Measurements from ENCODE around the gene HDAC4. TPM values are rescaled to one million over a fixed set of nuclear protein-coding genes. Genes with fewer than 3 reads are reported as not detected.

Gene HDAC4
- polyA plus RNA-seq, 6 donors from 2014 or later, result 1.5 to 6.8 (median 2.8) TPM; not detected in 1

DNA sequence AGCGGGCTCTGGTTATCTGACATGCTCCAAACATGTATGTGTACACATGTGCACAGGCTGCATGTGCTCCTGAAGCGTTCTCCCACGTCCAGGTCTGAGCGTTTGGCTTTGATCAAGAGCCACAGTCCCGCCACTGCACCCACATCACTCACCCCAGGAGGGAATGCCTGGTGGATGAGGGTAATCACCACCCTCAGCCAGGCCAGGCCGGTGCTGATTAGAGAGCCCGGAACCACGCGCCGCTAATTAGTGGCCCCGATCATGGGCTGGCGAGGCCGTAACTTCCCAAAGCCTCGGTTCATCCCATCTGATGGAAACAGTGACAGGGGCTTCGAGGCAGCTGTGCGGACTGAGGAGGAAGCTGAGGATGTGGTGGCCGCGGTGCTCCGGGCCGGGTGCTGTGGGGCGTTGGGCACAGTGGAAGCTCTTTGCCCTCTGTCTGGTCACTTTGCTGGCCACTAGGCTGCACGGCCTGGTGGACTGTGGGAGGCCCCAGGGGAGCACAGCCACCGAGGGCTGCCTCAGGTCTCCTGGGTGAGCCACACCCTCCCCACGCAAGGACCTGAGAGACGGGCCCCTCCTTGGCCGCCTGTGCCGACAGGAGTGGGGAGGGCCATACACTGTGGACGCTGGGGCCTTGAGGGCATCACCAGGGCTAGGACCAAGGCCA lies 333.5 kb downstream of the HDAC4 start:
- H3K4me3 Mint-ChIP-seq, result no peak overlapping the region
- no peaks in the 10 kb centered on the region for H3K27me3 Mint-ChIP-seq
- H3K36me3 Mint-ChIP-seq, result peaks cover 8 to 9% of the 10 kb centered on the region in 2 donors
- no peak overlapping the region for H3K27ac Mint-ChIP-seq
- no peaks in the 10 kb centered on the region for H3K9me3 Mint-ChIP-seq
- ATAC-seq (ENCODE audit: low read depth in 2 of 2) (no peak), DNase-seq (no peak)
- H3K4me1 Mint-ChIP-seq, result no peaks in the 10 kb centered on the region

DNA sequence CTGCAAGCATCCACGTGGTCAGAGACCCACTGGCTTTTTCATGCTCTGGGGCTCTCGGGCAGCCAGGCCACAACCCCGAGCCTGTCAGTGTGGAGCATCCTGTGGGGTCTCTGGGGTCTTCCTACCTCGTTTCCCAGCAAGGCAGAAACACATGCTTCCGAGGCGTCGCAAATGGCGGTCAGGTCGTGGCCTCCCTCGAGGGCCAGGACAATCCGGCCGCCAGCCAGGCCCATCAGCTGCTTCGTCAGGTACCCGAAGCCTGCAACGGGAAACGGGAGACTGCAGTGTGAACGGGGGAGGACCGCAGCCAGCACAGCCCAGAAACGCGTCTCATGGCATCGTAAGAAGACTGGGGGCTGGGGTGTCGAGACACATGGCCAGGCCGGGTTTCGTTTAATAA lies 334.2 kb downstream of the HDAC4 start:
- H3K27ac Mint-ChIP-seq, result no peak overlapping the region
- ATAC-seq (ENCODE audit: low read depth in 2 of 2) (no peak), DNase-seq (no peak)
- no peak overlapping the region for H3K4me3 Mint-ChIP-seq
- H3K36me3 Mint-ChIP-seq, result peaks cover 2% of the 10 kb centered on the region in 2 donors
- H3K27me3 Mint-ChIP-seq, result no peaks in the 10 kb centered on the region
- no peaks in the 10 kb centered on the region for H3K9me3 Mint-ChIP-seq
- no peaks in the 10 kb centered on the region for H3K4me1 Mint-ChIP-seq

DNA sequence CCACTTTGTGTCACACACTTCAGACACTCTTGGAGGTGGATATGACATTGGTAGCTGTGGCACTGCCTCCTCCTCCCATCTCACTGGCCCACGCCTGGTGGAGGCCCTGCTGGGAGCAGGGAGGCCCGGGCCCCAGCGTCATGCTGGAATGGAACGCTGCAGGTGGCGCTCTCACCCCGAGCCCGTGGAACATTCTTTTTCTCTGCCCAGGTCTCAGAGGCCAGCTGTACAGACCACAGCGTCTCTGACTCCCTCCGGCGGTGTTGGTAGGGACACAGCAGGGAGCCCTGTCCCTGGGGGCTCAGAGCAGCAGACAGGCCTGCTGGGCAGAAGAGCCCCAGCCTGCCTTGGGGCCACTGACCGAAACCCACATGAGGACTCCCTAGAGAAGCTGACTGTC lies 334.9 kb downstream of the HDAC4 start:
- no peak overlapping the region for H3K27ac Mint-ChIP-seq
- no peak overlapping the region for H3K4me3 Mint-ChIP-seq
- no peaks in the 10 kb centered on the region for H3K9me3 Mint-ChIP-seq
- H3K27me3 Mint-ChIP-seq, result no peaks in the 10 kb centered on the region
- DNase-seq (no peak), ATAC-seq (ENCODE audit: low read depth in 2 of 2) (no peak)
- H3K36me3 Mint-ChIP-seq, result peaks cover 0 to 5% of the 10 kb centered on the region in 2 donors
- peaks cover 0 to 5% (median 0%) of the 10 kb centered on the region in 3 donors for H3K4me1 Mint-ChIP-seq

DNA sequence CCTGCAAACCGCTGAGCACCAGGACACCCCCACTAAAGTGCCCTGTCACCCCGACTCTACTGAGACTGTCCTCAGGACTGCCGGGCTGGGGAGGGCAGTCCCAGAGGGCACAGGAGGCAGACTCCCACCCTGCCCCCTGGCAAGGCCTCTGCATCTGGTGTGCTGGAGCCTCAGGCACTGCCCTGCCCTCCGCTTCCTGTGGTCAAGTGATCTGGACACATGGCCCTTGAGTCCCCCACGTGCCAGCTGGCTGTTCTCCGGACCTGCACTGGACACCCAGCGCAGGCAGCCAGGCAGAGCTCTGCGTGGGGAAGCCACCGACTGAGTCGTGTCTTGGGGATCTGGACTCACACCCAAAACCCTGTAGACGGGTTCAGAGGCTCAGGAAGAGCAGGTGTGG lies 335.3 kb downstream of the HDAC4 start:
- no peak overlapping the region for H3K27ac Mint-ChIP-seq
- H3K9me3 Mint-ChIP-seq, result no peaks in the 10 kb centered on the region
- ATAC-seq (ENCODE audit: low read depth in 2 of 2), result no peak

GRCh38 chr2:239064891-239065290 lies 335.9 kb downstream of the HDAC4 start:
- no peak overlapping the region for H3K27ac Mint-ChIP-seq
- no peaks in the 10 kb centered on the region for H3K9me3 Mint-ChIP-seq

More for the DNA sequence above, 335.3 kb downstream of the HDAC4 start:
- no peak overlapping the region for H3K4me3 Mint-ChIP-seq
- no peak for DNase-seq
- peaks cover 0 to 8% of the 10 kb centered on the region in 2 donors for H3K36me3 Mint-ChIP-seq
- H3K27me3 Mint-ChIP-seq, result no peaks in the 10 kb centered on the region
- peaks cover 0 to 6% (median 0%) of the 10 kb centered on the region in 3 donors for H3K4me1 Mint-ChIP-seq

DNA sequence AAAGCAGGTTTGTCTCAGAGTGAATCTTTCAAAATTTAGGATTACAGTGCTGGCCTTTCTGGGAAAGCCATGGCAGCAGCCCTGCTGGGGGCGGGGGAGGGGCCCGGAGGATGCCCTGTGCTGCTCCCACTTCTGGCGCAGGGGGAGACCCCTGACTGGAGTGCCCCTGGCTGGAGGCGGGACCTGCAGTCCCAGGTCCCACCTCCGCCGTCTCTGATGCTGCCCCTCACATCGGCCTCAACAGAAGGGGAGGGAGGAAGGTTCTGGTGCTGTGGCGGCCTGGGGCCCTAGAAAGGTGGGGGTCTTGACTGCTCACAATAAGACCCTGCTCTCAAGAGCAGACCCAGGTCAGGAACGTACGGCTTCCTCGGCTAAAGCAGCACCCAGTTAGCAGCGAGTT lies 336.6 kb downstream of the HDAC4 start:
- no peaks in the 10 kb centered on the region for H3K9me3 Mint-ChIP-seq
- H3K36me3 Mint-ChIP-seq, result peaks cover 0 to 8% of the 10 kb centered on the region in 2 donors
- H3K4me1 Mint-ChIP-seq, result peaks cover 0 to 6% (median 0%) of the 10 kb centered on the region in 3 donors
- DNase-seq (no peak), ATAC-seq (ENCODE audit: low read depth in 2 of 2) (no peak)
- no peaks in the 10 kb centered on the region for H3K27me3 Mint-ChIP-seq
- H3K27ac Mint-ChIP-seq, result no peak overlapping the region
- H3K4me3 Mint-ChIP-seq, result no peak overlapping the region

More at GRCh38 chr2:239064891-239065290, 335.9 kb downstream of the HDAC4 start:
- no peak for DNase-seq
- Mint-ChIP-seq H3K4me3 (no peak overlapping the region), H3K36me3 (peaks cover 0 to 8% of the 10 kb centered on the region in 2 donors), H3K4me1 (peaks cover 0 to 6% (median 0%) of the 10 kb centered on the region in 3 donors), H3K27me3 (no peaks in the 10 kb centered on the region)
- no peak for ATAC-seq (ENCODE audit: low read depth in 2 of 2)

- H3K9me3 Mint-ChIP-seq, result no peaks in the 10 kb centered on the region
- ATAC-seq (ENCODE audit: low read depth in 2 of 2), result no peak
- H3K4me1 Mint-ChIP-seq, result peaks cover 0 to 6% (median 0%) of the 10 kb centered on the region in 3 donors
- H3K27me3 Mint-ChIP-seq, result no peaks in the 10 kb centered on the region
- H3K27ac Mint-ChIP-seq, result no peak overlapping the region
- peaks cover 0 to 8% of the 10 kb centered on the region in 2 donors for H3K36me3 Mint-ChIP-seq
- H3K4me3 Mint-ChIP-seq, result no peak overlapping the region
- no peak for DNase-seq
Observed at GRCh38 chr2:239062743-239063142, 338.1 kb downstream of the HDAC4 start.

- DNase-seq (no peak), ATAC-seq (ENCODE audit: low read depth in 2 of 2) (no peak)
- peaks cover 0 to 6% (median 0%) of the 10 kb centered on the region in 3 donors for H3K4me1 Mint-ChIP-seq
- no peaks in the 10 kb centered on the region for H3K9me3 Mint-ChIP-seq
- no peak overlapping the region for H3K27ac Mint-ChIP-seq
- H3K4me3 Mint-ChIP-seq, result no peak overlapping the region
- no peaks in the 10 kb centered on the region for H3K27me3 Mint-ChIP-seq
- H3K36me3 Mint-ChIP-seq, result peaks cover 0 to 8% of the 10 kb centered on the region in 2 donors
Observed at GRCh38 chr2:239061824-239062570, 338.8 kb downstream of the HDAC4 start.

GRCh38 chr2:239061121-239061666 lies 339.6 kb downstream of the HDAC4 start:
- ATAC-seq (ENCODE audit: low read depth in 2 of 2), result no peak
- Mint-ChIP-seq H3K9me3 (no peaks in the 10 kb centered on the region), H3K36me3 (peaks cover 0 to 8% of the 10 kb centered on the region in 2 donors), H3K4me1 (peaks cover 0 to 6% (median 0%) of the 10 kb centered on the region in 3 donors), H3K4me3 (no peak overlapping the region), H3K27ac (peak overlapping the region in 3 of 6 donors; percentile 3 to 68 (median 61)), H3K27me3 (no peaks in the 10 kb centered on the region)
- DNase-seq, result no peak

DNA sequence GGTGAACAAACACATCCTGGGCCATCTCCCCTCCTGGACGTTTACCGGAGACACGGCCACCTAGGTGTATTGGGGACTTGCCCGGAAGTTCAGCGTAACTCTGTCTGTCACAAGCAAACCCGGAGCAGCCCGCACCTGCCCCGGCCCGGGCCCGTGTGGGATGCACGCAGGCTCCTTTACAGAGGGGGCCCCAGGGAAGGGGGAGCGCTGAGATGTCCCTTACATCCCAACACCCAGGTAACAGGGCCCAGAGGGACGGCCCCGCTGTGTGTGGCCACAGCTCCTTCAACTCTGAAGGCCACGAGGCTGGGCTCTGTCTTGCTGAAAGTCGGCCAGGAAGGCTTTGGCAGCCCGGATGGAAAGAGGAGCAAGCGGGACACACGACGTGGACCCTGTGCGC lies 340.1 kb downstream of the HDAC4 start:
- no peaks in the 10 kb centered on the region for H3K27me3 Mint-ChIP-seq
- no peaks in the 10 kb centered on the region for H3K9me3 Mint-ChIP-seq
- H3K4me1 Mint-ChIP-seq, result peaks cover 0 to 6% (median 0%) of the 10 kb centered on the region in 3 donors
- peaks cover 0 to 8% of the 10 kb centered on the region in 2 donors for H3K36me3 Mint-ChIP-seq
- ATAC-seq (ENCODE audit: low read depth in 2 of 2) (no peak), DNase-seq (no peak)
- no peak overlapping the region for H3K27ac Mint-ChIP-seq
- H3K4me3 Mint-ChIP-seq, result no peak overlapping the region

DNA sequence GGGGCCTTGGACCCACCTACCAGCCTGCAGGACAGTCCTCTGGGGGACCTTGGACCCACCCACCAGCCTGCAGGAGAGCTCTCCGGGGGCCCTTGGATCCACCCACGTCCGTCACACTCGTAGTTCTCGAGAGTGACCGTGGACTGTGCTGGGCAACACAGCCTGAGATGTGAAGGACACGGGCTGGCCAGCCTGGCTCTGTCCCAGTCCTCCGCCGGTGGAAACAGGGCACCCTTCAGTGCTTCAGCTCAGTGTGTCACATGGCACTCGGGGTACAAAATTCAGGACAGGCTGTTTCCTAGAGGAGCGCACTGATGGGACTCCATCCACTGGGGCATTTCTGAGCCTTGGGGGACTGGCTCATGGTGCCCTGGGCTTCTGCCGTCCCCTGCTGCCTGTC lies 341.0 kb downstream of the HDAC4 start:
- no peaks in the 10 kb centered on the region for H3K9me3 Mint-ChIP-seq
- H3K27me3 Mint-ChIP-seq, result no peaks in the 10 kb centered on the region
- ATAC-seq (ENCODE audit: low read depth in 2 of 2), result no peak
- H3K27ac Mint-ChIP-seq, result no peak overlapping the region
- H3K4me1 Mint-ChIP-seq, result peaks cover 0 to 9% (median 0%) of the 10 kb centered on the region in 3 donors
- peaks cover 0 to 8% of the 10 kb centered on the region in 2 donors for H3K36me3 Mint-ChIP-seq
- DNase-seq, result no peak
- H3K4me3 Mint-ChIP-seq, result no peak overlapping the region

GRCh38 chr2:239058766-239059165 lies 342.1 kb downstream of the HDAC4 start:
- Mint-ChIP-seq H3K4me3 (no peak overlapping the region), H3K4me1 (peaks cover 0 to 9% (median 0%) of the 10 kb centered on the region in 3 donors), H3K36me3 (peaks cover 0 to 8% of the 10 kb centered on the region in 2 donors), H3K27ac (no peak overlapping the region), H3K27me3 (no peaks in the 10 kb centered on the region), H3K9me3 (no peaks in the 10 kb centered on the region)
- no peak for DNase-seq
- no peak for ATAC-seq (ENCODE audit: low read depth in 2 of 2)

- H3K4me1 Mint-ChIP-seq, result peaks cover 0 to 13% (median 0%) of the 10 kb centered on the region in 3 donors
- no peaks in the 10 kb centered on the region for H3K9me3 Mint-ChIP-seq
- no peak for DNase-seq
- H3K36me3 Mint-ChIP-seq, result peaks cover 7 to 16% of the 10 kb centered on the region in 2 donors
- H3K27me3 Mint-ChIP-seq, result no peaks in the 10 kb centered on the region
- no peak overlapping the region for H3K4me3 Mint-ChIP-seq
- no peak for ATAC-seq (ENCODE audit: low read depth in 2 of 2)
- no peak overlapping the region for H3K27ac Mint-ChIP-seq
Observed at GRCh38 chr2:239057533-239057932, 343.3 kb downstream of the HDAC4 start.

- H3K27ac Mint-ChIP-seq, result no peak overlapping the region
- H3K4me3 Mint-ChIP-seq, result no peak overlapping the region
- peaks cover 0 to 13% (median 0%) of the 10 kb centered on the region in 3 donors for H3K4me1 Mint-ChIP-seq
- H3K9me3 Mint-ChIP-seq, result no peaks in the 10 kb centered on the region
- H3K27me3 Mint-ChIP-seq, result no peaks in the 10 kb centered on the region
- peaks cover 11 to 18% of the 10 kb centered on the region in 2 donors for H3K36me3 Mint-ChIP-seq
- no peak for DNase-seq
- ATAC-seq (ENCODE audit: low read depth in 2 of 2), result no peak
Observed at GRCh38 chr2:239056611-239057010, 344.2 kb downstream of the HDAC4 start.
